ENCODE data around the gene ARPC5L. TPM values are rescaled to one million over a fixed set of nuclear protein-coding genes. Genes with fewer than 3 reads are reported as not detected.
"Not testable (repeated sequence)": the region's sequence is repeated elsewhere in the genome, so short reads cannot be mapped to it uniquely, and the experiment has no call there.

Gene ARPC5L
- polyA plus RNA-seq, 1 experiment: 62.0 TPM

GRCh38 chr9:124908098-124908497, 46.2 kb downstream of the ARPC5L start:
- no peak for TF ChIP-seq CTCF (IDR thresholded peaks at IDR 0.05; ENCODE audit: low read depth, low read length)

GRCh38 chr9:124911766-124912165, 49.8 kb downstream of the ARPC5L start:
- Histone ChIP-seq H3K4me3 (ENCODE audit: low read depth, low read length) (no peak overlapping the region), H3K9me3 (ENCODE audit: control insufficient read depth, insufficient read depth, low read length) (no peaks in the 10 kb centered on the region), H3K27me3 (ENCODE audit: control insufficient read depth, insufficient read depth, low read length) (no peaks in the 10 kb centered on the region), H3K27ac (ENCODE audit: low read depth, low read length) (no peak overlapping the region)
- CTCF ChIA-PET: no interaction called here
- no peak for DNase-seq (ENCODE audit: low read depth, low spot score)
- no peak for TF ChIP-seq CTCF (IDR thresholded peaks at IDR 0.05; ENCODE audit: low read depth, low read length)
- POLR2A ChIA-PET: no interaction called here

More at GRCh38 chr9:124908098-124908497, 46.2 kb downstream of the ARPC5L start:
- no peaks in the 10 kb centered on the region for H3K9me3 ChIP-seq (ENCODE audit: control insufficient read depth, insufficient read depth, low read length)
- no peak for DNase-seq (ENCODE audit: low read depth, low spot score)
- CTCF ChIA-PET: no interaction called here
- no peak overlapping the region for H3K4me3 ChIP-seq (ENCODE audit: low read depth, low read length)
- POLR2A ChIA-PET: interaction anchor here (0.6 kb wide), 1 partner anchor 9 kb away, joined by 3 read pairs; no protein-coding TSS in a partner anchor
- H3K27ac ChIP-seq (ENCODE audit: low read depth, low read length): no peak overlapping the region
- no peaks in the 10 kb centered on the region for H3K27me3 ChIP-seq (ENCODE audit: control insufficient read depth, insufficient read depth, low read length)

DNA sequence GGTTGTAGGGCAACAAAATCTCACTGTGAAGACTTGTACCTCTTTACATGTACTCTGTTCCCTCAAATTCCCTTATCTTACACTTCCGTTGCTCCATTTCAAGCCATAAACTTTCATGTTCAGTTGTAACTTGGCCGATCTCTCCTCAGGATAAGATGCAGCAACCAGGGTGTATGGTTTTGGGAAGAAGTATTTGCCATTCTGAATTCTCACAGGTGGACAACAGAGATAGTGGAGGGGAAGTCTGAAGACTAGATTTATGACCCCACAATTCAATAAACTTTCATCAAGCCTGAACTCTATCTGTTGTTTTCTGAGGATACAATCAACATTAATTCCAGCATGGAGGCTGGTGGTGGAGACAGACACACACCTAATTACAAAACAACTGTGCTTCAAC, 51.4 kb downstream of the ARPC5L start:
- H3K27me3 ChIP-seq (ENCODE audit: control insufficient read depth, insufficient read depth, low read length): no peaks in the 10 kb centered on the region
- no peak overlapping the region for H3K27ac ChIP-seq (ENCODE audit: low read depth, low read length)
- ChIA-PET CTCF (no interaction called here), POLR2A (no interaction called here)
- no peak overlapping the region for H3K4me3 ChIP-seq (ENCODE audit: low read depth, low read length)
- no peak for DNase-seq (ENCODE audit: low read depth, low spot score)
- TF ChIP-seq CTCF (IDR thresholded peaks at IDR 0.05; ENCODE audit: low read depth, low read length): no peak
- no peaks in the 10 kb centered on the region for H3K9me3 ChIP-seq (ENCODE audit: control insufficient read depth, insufficient read depth, low read length)

- Histone ChIP-seq H3K4me3 (ENCODE audit: low read depth, low read length) (no peak overlapping the region), H3K27me3 (ENCODE audit: control insufficient read depth, insufficient read depth, low read length) (no peaks in the 10 kb centered on the region), H3K27ac (ENCODE audit: low read depth, low read length) (no peak overlapping the region), H3K9me3 (ENCODE audit: control insufficient read depth, insufficient read depth, low read length) (no peaks in the 10 kb centered on the region)
- CTCF ChIA-PET: no interaction called here
- no peak for TF ChIP-seq CTCF (IDR thresholded peaks at IDR 0.05; ENCODE audit: low read depth, low read length)
- POLR2A ChIA-PET: no interaction called here
- no peak for DNase-seq (ENCODE audit: low read depth, low spot score)
Measured at GRCh38 chr9:124914753-124915405, 52.9 kb downstream of the ARPC5L start.

GRCh38 chr9:124920394-124920793, 58.5 kb downstream of the ARPC5L start:
- DNase-seq (ENCODE audit: low read depth, low spot score); CTCF ChIA-PET; H3K27ac ChIP-seq (ENCODE audit: low read depth, low read length); H3K4me3 ChIP-seq (ENCODE audit: low read depth, low read length); POLR2A ChIA-PET; H3K9me3 ChIP-seq (ENCODE audit: control insufficient read depth, insufficient read depth, low read length); H3K27me3 ChIP-seq (ENCODE audit: control insufficient read depth, insufficient read depth, low read length): not testable (repeated sequence)

Small RNA genes within 50 kb of the gene (small RNA-seq; reads per million reads assigned to genes)
- not detected for gene RNU4-82P (ENCODE audit: insufficient read length, low read depth)

Other genes with a start within 250 kb of the ARPC5L start
- 0.10 and 0.12 TPM in 2 replicates for gene NR6A1, start 90.8 kb upstream of the ARPC5L start, polyA plus RNA-seq (2011; rRNA removed)
- 22.3 and 34.4 TPM in 2 replicates for gene OLFML2A, start 85.0 kb upstream of the ARPC5L start, polyA plus RNA-seq (2011; rRNA removed)
- not detected in 2 replicates for gene WDR38, start 8.7 kb upstream of the ARPC5L start, polyA plus RNA-seq (2011; rRNA removed)
- 1,392 and 2,283 TPM in 2 replicates for gene RPL35, start 173 bp upstream of the ARPC5L start, polyA plus RNA-seq (2011; rRNA removed)
- gene GOLGA1, start 79.0 kb downstream of the ARPC5L start, polyA plus RNA-seq (2011; rRNA removed): 12.0 and 13.1 TPM in 2 replicates

Data from AG04450 (cell line).